Stimulated activated CD8-positive, alpha-beta memory T cell treated with anti-CD3 and anti-CD28 coated beads, Interleukin-2, amount 100 ng/mL, for 1 hour (primary cell): ENCODE measurements around the gene BACH2.
"Not testable (repeated sequence)": the region's sequence is repeated elsewhere in the genome, so short reads cannot be mapped to it uniquely, and the experiment has no call there.

ENCODE experiments used
- DNase-seq, 2 donors: peaks; one replicate each; pipeline ENCODE4 v3.0.0-alpha.2; 2020; ENCODE audit warnings: low read depth in 2 of 2

BACH2 gene

GRCh38 chr6:90183587-90184333 is 112.9 kb downstream of the BACH2 start:
- no peak for DNase-seq

GRCh38 chr6:90180526-90180925 is 116.1 kb downstream of the BACH2 start:
- no peak for DNase-seq

- no peak for DNase-seq
These were observed 117.2 kb downstream of the BACH2 start for GRCh38 chr6:90179190-90180169.

GRCh38 chr6:90178384-90178855 is 118.2 kb downstream of the BACH2 start:
- DNase-seq, result no peak

GRCh38 chr6:90177544-90178383 is 118.9 kb downstream of the BACH2 start:
- DNase-seq, result no peak

- no peak for DNase-seq
These were observed 120.8 kb downstream of the BACH2 start for GRCh38 chr6:90175627-90176538.

GRCh38 chr6:90173262-90173925 is 123.2 kb downstream of the BACH2 start:
- DNase-seq, result no peak

GRCh38 chr6:90170601-90171000 is 126.0 kb downstream of the BACH2 start:
- no peak for DNase-seq

GRCh38 chr6:90169374-90169773 is 127.3 kb downstream of the BACH2 start:
- no peak for DNase-seq

GRCh38 chr6:90168693-90169131 is 127.9 kb downstream of the BACH2 start:
- no peak for DNase-seq

GRCh38 chr6:90167514-90168379 is 128.9 kb downstream of the BACH2 start:
- DNase-seq, result no peak

GRCh38 chr6:90166155-90166924 is 130.3 kb downstream of the BACH2 start:
- DNase-seq, result not testable (repeated sequence)

GRCh38 chr6:90162648-90163387 is 133.8 kb downstream of the BACH2 start:
- DNase-seq, result no peak

GRCh38 chr6:90160013-90160412 is 136.6 kb downstream of the BACH2 start:
- DNase-seq, result no peak

- no peak for DNase-seq
These were observed 137.2 kb downstream of the BACH2 start for GRCh38 chr6:90159452-90159851.

GRCh38 chr6:90158936-90159335 is 137.7 kb downstream of the BACH2 start:
- no peak for DNase-seq

- no peak for DNase-seq
These were observed 139.2 kb downstream of the BACH2 start for GRCh38 chr6:90157441-90157840.

- DNase-seq, result no peak
These were observed 139.8 kb downstream of the BACH2 start for GRCh38 chr6:90156861-90157260.
